Stimulated activated CD4-positive, alpha-beta T cell treated with anti-CD3 and anti-CD28 coated beads, Interleukin-12 subunit alpha, Interleukin-12 subunit beta, amount 100 ng/mL, for 24 hours (primary cell): ENCODE data around the gene ANKRD17.
"Not testable (repeated sequence)": the region's sequence is repeated elsewhere in the genome, so short reads cannot be mapped to it uniquely, and the experiment has no call there.

Experiments
- DNase-seq, 2 experiments: peaks; one replicate each; pipeline ENCODE4 v3.0.0-alpha.2; 2020; ENCODE audit warnings: low read depth in 2 of 2

ANKRD17 gene, protein sequence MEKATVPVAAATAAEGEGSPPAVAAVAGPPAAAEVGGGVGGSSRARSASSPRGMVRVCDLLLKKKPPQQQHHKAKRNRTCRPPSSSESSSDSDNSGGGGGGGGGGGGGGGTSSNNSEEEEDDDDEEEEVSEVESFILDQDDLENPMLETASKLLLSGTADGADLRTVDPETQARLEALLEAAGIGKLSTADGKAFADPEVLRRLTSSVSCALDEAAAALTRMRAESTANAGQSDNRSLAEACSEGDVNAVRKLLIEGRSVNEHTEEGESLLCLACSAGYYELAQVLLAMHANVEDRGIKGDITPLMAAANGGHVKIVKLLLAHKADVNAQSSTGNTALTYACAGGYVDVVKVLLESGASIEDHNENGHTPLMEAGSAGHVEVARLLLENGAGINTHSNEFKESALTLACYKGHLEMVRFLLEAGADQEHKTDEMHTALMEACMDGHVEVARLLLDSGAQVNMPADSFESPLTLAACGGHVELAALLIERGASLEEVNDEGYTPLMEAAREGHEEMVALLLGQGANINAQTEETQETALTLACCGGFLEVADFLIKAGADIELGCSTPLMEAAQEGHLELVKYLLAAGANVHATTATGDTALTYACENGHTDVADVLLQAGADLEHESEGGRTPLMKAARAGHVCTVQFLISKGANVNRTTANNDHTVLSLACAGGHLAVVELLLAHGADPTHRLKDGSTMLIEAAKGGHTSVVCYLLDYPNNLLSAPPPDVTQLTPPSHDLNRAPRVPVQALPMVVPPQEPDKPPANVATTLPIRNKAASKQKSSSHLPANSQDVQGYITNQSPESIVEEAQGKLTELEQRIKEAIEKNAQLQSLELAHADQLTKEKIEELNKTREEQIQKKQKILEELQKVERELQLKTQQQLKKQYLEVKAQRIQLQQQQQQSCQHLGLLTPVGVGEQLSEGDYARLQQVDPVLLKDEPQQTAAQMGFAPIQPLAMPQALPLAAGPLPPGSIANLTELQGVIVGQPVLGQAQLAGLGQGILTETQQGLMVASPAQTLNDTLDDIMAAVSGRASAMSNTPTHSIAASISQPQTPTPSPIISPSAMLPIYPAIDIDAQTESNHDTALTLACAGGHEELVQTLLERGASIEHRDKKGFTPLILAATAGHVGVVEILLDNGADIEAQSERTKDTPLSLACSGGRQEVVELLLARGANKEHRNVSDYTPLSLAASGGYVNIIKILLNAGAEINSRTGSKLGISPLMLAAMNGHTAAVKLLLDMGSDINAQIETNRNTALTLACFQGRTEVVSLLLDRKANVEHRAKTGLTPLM (N-terminal part only)

DNA sequence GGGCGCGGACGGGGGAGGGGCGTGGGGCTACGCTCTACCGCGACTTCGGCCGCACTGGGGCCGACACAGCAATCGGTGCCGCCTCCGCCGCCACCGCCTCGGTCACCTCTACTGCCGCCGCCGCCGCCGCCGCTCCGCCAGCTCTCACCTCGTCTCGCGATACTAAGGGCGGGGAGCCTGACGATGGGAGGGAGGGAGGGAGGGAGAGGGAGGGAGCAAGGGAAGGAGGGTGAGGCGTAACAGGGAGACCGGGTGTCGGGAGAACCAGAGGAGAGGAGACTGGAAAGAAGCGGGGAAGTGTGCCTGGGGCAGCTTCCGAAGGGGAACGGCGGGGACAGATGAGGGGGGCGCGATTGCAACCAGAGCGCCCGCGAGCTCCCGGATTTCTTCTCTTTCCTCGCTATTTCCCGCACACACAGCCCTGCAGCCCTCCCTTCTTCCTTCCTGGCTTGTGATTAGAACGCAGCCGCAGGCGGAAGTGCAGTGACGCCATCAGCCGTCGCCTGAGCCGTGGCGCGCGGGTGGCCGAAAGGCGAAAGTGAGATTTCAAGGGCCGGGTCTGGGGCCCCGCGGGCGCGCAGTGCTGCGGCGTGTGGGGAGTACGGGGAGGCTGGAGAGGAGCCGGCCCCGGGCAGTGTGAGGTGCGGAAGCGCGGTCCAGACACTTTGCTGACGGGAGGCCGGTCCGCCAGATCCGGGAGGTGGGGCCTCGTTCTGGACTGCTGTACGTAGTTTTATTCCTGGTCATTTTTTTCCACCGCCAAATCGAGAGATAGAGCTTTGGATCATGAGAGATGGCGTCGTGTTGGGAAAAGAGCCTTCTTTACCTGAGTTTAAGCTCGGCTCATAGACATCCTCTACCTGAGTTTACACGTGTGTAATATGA lies at the start of gene ANKRD17:
ANKRD17 (minus strand) TSS at position 113 of the 885 bp plus-strand sequence. CDS start 130 bp downstream, outside the sequence.
- peak; percentile 84 to 87 for DNase-seq

DNA sequence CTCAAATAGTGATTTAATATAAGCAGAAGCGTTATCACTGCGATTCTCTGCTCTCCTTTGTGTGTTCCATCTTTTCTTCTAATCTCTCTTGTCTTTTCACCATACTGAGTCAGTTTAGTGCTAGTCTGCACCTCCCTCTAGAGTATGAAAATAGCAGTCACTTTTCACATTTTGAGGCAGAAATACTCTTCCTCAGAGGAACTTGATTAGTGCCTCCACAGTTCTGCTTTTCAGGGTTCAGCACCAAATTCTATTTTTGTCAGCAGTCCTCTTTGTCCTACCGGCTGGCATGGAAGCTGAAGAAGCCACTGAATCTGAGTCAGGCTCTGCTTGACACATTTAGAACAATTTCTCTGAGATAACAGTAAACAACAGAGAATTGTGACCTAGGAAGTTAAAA lies 49.7 kb upstream of the ANKRD17 start:
- no peak for DNase-seq

DNA sequence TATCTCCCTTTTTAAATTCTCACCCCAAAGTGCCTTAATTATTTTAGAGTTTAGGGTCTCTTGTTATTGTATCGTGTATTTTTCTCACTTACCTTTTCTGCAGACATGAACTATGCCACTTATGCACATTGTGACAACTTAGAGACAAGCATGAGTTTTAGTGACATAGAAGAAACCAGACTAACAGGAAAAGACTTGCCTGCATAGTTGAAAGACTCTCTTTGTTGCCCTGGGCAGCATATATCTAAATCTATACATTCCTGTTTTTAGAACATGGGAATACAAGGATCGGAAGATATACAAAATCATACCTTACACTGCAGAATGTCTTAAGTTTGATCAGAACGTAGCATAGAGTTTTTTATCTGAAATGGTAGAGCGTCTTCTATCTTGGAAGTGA lies 45.1 kb upstream of the ANKRD17 start:
- DNase-seq, result no peak

DNA sequence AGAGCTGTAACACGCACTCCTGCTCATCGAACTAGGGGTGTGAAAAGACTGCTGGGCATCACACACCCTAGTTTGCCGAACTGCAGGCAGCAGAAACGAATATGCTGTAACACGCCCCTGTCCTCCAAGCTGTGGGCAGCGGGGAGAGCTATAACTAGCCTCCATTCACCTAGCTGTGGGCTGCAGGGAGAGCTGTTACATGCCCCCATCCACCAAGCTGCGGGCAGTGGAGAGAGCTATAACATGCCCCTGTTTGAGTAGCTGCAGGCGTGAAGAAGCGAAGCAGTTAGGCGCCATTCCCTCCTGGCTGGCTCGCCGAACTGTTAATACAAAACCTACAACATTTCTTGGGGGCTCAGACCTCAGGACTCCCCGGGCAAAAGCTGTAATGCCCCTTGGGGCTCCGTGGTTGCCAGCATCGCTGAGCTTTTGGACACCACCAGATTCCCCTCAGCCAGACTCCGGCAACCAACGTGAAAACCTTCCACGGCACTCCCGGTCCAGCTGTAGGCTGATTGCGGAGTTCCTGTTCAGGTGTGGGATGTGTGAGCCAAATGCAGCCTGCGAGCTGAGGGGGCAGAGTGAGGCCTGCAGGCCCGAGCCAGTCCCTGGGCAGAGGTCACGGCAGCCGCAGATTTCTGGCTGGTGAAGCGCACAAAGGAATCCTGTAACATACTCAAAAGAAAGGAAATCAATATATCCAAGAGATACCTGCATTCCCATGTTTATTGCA lies 41.1 kb upstream of the ANKRD17 start:
- DNase-seq, result no peak

DNA sequence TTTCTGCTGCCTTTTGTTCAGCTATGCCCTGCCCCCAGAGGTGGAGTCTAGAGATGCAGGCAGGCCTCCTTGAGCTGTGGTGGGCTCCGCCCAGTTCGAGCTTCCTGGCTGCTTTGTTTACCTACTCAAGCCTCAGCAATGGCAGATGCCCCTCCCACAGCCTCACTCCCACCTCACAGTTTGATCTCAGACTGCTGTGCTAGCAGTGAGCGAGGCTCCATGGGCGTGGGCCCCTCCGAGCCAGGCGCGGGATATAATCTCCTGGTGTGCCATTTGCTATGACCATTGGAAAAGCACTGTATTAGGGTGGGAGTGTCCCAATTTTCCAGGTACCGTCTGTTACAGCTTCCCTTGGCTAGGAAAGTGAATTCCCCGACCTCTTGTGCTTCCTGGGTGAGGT lies 34.1 kb upstream of the ANKRD17 start:
- not testable (repeated sequence) for DNase-seq

DNA sequence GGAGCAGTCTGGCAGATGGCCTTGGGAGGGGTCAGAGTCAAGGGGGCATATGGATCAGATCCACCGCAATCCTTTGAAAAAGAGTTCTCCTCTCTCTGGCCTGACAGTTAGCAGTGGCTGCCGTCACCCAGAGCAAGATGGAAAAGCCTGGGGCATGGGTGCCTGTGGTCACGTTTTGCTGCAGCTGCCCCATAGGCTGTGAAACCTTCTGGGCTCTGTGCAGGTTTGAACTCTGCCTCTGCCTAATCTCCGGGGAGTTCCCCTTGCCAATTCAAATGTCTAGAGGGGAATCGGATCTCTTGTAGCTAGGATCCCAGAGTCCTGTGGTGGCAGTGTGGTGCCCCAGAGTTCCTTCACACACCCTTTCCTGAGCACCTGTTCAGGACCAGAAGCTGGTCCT lies 23.4 kb upstream of the ANKRD17 start:
- no peak for DNase-seq

DNA sequence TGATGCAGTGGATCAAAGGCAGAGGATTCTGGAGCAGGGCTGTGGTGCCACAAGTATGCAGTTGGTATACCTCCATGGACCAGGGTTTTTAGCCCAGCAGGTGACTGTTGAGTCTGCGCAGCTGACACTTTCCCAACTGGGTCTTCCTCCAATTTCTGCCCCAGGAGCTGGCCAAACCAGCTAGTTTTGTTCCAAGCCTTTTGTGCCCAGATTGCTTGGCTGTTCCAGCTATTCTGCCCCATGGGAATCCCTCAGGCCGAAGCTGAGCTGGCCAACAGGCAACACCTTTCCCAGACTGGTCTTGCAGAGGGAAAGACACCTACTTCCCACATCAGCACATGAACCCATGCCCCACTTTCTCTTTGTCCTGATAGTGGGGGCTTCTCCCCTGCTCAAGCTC lies 22.8 kb upstream of the ANKRD17 start:
- no peak for DNase-seq

DNA sequence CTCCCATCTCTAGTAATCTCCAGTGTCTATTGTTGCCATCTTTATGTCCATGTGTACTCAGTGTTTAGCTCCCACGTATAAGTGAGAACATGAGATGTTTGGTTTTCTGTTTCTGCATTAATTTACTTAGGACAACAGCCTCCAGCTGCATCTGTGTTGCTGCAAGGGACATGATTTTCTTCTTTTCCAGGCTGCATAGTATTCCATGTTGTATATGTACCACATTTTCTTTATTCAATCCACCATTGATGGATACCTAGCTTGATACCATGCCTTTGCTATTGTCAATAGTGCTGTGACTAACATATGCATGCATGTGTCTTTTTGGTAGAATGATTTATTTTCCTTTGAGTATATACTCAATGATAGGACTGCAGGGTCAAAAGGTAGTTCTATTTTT lies 18.6 kb upstream of the ANKRD17 start:
- DNase-seq, result no peak

DNA sequence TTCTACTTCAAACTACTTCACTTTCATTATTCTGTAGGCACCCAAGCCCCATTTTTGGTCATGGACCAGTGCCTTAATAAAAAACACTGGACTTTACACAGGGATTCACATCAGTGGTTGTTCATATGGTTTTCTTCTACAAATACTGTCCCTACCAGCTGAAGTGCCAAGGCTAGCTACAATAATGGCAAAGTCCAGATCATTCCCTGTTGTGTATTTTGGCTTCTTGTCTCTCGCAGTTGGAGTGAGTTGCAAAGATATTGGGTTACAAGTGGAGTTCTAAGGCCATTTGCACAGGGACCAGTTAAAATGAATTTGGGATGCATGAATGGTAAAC lies 16.7 kb upstream of the ANKRD17 start:
- DNase-seq, result no peak

DNA sequence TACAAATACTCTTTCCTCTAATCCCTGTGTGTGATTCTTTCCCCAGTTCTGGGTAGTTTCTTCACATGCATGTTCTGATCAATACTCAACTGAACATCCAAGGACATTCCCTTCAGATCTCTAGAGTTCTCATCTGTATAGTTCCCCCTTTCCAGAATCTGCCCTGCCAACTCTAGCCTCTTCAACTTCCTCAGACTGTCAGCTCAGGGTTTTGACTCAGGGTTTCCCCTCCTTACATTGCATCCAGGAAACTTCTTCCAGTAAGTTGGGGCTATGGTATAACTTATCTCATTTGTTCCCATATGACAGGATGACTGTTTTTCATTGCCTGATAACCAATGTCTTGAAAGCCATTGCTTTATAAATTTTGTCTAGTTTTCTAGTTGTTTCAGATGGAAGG lies 14.2 kb upstream of the ANKRD17 start:
- no peak for DNase-seq

DNA sequence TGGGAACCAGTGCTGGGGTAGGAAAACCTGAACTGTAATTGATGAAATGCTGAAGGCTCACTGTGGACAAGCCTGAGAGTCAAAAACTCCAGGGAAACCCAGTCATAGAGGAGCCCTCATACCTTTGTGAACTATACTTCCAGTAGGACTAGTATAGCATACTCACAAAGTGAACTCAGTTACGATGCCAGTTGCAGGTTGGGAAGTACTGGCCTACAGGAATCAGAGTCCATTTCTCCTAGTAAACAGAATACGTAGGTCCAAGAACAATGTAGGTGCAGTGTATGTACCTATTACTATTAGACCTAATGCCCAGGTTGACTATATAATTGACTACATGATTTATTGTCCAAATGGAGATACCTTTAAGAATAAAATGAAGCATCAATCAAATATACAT lies 8.5 kb upstream of the ANKRD17 start:
- DNase-seq, result no peak

DNA sequence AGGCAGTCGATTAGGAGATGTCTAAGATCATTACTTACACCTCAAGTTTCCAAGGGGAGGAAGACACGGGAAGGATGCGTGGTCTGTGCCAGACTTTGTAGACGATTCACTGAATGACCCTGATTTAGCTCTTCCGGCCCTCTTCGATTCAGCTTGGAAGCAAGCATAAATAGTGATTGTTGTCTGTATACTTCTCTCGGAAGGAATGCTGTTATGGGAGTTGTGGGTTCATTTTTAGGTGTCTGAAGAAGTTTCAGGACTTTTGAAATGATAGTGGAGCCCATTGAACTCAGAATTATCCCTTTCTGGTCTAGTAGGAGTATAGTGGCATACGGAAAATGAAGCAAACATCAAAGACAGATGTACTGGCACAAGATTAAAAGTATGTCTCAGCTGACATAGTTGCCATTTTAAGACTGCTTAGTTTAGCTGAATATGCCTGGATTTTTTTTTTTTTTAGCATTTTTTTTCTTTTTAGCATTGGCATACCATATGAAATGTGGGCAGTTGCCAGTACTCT lies 1.0 kb upstream of the ANKRD17 start:
- DNase-seq, result no peak

DNA sequence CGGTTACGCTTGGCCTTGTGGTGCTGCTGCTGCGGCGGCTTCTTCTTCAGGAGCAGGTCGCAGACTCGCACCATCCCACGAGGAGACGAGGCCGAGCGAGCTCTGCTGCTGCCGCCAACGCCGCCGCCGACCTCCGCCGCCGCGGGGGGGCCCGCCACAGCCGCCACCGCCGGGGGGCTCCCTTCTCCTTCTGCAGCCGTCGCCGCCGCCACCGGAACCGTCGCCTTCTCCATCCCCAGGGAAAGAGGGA lies 237 bp downstream of the ANKRD17 start:
- DNase-seq, result no peak

DNA sequence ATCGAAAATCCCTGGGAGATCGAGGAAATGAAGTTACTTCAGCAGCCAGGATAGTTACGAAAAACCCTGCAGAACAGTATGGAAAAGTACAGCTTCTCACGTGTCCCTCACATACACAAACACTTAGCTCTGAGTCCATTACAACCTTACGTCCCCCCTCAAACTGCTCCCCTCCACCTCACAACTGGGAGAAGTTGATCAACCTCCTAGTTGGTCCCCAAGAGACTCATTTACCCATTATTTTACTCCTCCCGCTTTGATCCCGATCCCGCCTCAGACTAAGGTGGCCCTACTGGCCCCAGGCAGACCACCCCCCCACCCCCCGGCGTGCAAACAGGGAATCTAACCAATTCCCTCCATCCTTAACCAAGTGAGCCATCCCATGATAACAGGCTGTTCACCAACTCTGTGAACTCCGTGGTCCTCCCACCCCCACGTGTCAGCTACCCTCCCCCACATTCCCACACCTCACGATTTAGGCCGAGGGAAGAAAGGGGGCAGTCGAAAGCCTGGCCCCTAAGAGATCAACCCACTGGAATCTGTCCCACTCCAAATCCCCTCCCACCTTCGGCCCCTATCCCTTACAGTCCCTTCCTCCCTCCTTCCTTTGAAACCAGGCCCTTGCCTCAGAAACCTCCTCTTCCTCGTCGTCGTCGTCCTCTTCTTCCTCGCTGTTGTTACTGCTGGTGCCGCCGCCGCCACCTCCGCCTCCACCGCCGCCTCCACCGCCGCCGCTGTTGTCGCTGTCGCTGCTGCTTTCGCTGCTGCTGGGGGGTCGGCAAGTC lies 755 bp downstream of the ANKRD17 start:
- peak in 1 of 2 experiments; percentile 17 for DNase-seq

DNA sequence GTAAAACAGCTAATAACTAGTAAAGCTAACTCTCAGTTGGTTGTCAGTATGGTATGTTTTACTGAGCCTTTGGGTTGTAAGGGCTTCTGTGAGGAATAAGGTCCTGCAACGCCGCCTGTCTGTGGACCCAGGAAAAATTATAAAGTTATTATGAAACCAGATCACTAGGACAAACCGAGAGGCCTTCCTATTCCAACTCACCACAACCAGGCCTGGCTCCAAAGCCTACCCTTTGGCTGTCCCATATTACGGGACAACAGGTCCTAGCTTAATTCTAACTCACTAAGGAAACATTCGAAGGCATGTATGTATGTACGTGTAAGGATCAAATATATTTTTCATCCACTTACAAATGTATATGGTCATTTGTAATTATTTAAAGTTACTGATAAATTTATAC lies 1.4 kb downstream of the ANKRD17 start:
- peak; percentile 17 to 38 for DNase-seq

DNA sequence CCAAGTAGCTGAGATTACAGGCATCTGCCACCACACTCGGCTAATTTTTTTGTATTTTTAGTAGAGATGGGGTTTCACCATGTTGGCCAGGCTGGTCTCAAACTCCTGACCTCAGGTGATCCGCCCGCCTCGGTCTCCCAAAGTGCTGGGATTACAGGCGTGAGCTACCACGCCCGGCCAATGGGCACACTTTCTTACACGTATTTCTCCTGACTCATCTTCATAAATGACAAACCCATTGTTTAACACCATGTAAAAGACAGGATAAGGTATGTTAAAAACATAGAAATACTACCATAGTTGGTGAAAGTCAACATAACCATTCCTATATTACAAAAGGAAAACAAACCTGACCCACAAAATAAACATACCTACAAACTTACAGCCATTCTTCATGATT lies 2.8 kb downstream of the ANKRD17 start:
- not testable (repeated sequence) for DNase-seq

DNA sequence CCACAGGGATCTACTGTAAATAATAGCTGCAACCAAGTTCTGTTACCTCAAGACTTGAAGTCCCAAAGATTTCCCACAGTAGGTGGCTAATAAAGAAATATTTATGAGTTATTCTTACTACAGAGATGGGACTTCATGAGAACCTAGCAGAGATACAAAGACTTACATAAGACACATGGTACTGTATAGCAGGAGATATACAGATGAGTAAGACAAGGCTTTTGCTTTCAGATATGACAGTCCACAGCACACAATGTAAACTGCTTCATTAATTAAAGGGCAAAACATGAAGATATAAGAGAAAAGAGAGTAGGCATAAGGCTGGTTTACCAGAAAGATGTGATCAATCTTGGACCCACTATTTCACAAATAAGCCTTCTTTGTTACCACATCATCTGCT lies 6.6 kb downstream of the ANKRD17 start:
- no peak for DNase-seq

DNA sequence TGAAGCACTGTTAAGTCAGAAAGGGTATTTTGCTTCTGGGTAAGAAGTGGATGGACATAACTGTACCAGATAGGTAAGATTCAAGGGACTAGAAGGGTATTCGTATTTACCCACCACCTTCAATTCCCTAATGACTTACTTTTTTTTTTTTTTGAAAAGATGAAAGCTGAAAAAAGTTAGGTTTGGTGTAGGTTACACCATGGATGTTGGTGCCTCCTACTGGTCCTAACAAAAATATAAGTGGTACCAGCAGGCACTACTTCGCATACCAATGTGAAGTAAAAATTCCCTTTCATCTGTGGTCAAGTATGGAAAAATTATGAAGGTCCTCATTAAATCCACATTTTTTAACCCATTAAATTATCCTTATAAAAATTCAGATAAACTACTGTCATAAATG lies 7.2 kb downstream of the ANKRD17 start:
- DNase-seq, result no peak

DNA sequence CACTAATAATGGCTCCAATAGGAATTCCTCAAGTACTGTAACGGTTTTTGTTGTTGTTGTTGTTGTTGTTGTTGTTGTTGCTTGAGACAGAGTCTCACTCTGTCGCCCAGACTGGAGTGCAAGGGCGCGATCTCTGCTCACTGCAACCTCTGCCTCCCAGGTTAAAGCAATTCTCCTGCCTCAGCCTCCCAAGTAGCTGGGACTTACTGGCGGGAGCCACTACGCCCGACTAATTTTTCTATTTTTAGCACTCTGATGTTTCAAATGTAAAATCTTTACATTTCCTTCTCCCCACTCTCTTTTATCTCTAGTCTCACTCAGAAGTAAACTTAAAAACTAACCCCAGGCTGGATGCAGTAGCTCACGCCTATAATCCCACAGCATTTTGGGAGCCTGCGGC lies 8.0 kb downstream of the ANKRD17 start:
- no peak for DNase-seq

DNA sequence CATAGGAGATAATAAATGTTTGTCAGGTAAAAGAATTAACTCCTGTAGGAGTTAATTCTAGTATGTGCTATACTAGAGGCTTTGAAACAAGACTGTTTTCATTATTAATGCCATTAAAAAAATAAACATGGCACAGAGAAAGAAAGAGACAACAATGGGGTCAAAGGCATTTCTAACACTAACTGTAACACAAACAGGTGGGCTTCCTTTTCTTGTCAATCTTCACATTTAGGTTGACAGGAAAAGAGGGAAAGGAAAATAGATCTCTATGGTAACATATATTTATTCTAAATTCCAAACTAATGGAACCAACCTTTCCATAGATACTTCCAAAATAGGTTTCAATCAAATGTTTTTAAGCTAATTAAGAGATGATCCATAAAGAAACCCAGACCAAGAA lies 9.8 kb downstream of the ANKRD17 start:
- DNase-seq, result no peak
